Smooth muscle cell (in vitro differentiated cells): ENCODE measurements around the gene CASP10. TPM values are rescaled to one million over a fixed set of nuclear protein-coding genes. Genes with fewer than 3 reads are reported as not detected.

Experiments used
- DNase-seq: peaks from one replicate; lab custom pipeline; 2025; ENCODE audit not compliant: unreplicated experiment; lab: John Stamatoyannopoulos, UW
- H2AFZ ChIP-seq: fragments of 200-600 bp; sonication (generic); 2 replicates; pipeline ENCODE4 v1.6.0; 2016; ENCODE audit warnings: antibody characterized with exemption, low read depth, mild to moderate bottlenecking
- H3F3A ChIP-seq: fragments of 200-600 bp; sonication (generic); 2 replicates; pipeline ENCODE4 v1.6.0; 2017; ENCODE audit warnings: antibody characterized with exemption, low read depth
- H3K27ac ChIP-seq: fragments of 200-600 bp; sonication (generic); 2 replicates; pipeline ENCODE4 v1.5.1; 2016; ENCODE audit warnings: low read depth, mild to moderate bottlenecking
- H3K27me3 ChIP-seq: fragments of 200-600 bp; sonication (generic); 2 replicates; pipeline ENCODE4 v1.6.1; 2016; ENCODE audit warnings: low read depth, mild to moderate bottlenecking
- H3K36me3 ChIP-seq: fragments of 200-600 bp; sonication (generic); 2 replicates; pipeline ENCODE4 v1.5.1; 2016; ENCODE audit warnings: low read depth
- H3K4me1 ChIP-seq: fragments of 200-600 bp; sonication (generic); 2 replicates; pipeline ENCODE4 v1.5.1; 2016; ENCODE audit warnings: low read depth
- H3K4me2 ChIP-seq: fragments of 200-600 bp; sonication (generic); 2 replicates; pipeline ENCODE4 v1.6.0; 2016; ENCODE audit warnings: mild to moderate bottlenecking
- H3K4me3 ChIP-seq: fragments of 200-600 bp; sonication (generic); 2 replicates; pipeline ENCODE4 v1.5.1; 2016; ENCODE audit warnings: mild to moderate bottlenecking
- H3K79me2 ChIP-seq: fragments of 200-600 bp; sonication (generic); 2 replicates; pipeline ENCODE4 v1.6.0; 2016; ENCODE audit warnings: low read depth, mild to moderate bottlenecking
- H3K9ac ChIP-seq: fragments of 200-600 bp; sonication (generic); 2 replicates; pipeline ENCODE4 v1.6.0; 2016; ENCODE audit warnings: low read depth
- H3K9me3 ChIP-seq: fragments of 200-600 bp; sonication (generic); replicated peaks from 2 replicates; pipeline ENCODE4 v1.5.1; 2016; ENCODE audit warnings: low read depth
- H4K20me1 ChIP-seq: fragments of 200-600 bp; sonication (generic); 2 replicates; pipeline ENCODE4 v1.6.0; 2016; ENCODE audit warnings: low read depth
- CTCF ChIP-seq: fragments of 200-600 bp; sonication (generic); IDR thresholded peaks from 2 replicates; pipeline ENCODE4 v1.5.1; 2017; ENCODE audit warnings: borderline replicate concordance, mild to moderate bottlenecking, antibody characterized with exemption; ENCODE audit not compliant: insufficient read depth, poor library complexity, severe bottlenecking
- WGBS: methylation state at CpG from one replicate; pipeline ENCODE4 v1.1.7; 2016; ENCODE audit warnings: low lambda C conversion rate; 5-methylcytosine and 5-hydroxymethylcytosine counted together
- polyA plus RNA-seq: library from polyadenylated mRNA; unstranded; fragments of >200 nt; fragmentation: Nextera tagmentation; extraction: Ambion mirVana; gene quantifications from 2 replicates; pipeline ENCODE4 v1.2.1, GENCODE V29; 2016
- total RNA-seq: library from RNA; depleted of rRNA; stranded (reverse); fragments of >200 nt; gene quantifications from 2 replicates; pipeline ENCODE4 v1.2.3, GENCODE V29; 2014

CASP10 gene
- total and polyA plus RNA-seq, 2 experiments from 2014 or later, result 0.36 to 1.1 TPM

- no peak for DNase-seq
- Histone ChIP-seq H3K79me2 (no peaks in the 10 kb centered on the region), H3K4me1 (peaks cover 10% of the 10 kb centered on the region), H3K27me3 (no peaks in the 10 kb centered on the region), H3K9ac (no peak overlapping the region), H3K9me3 (no peaks in the 10 kb centered on the region), H3K36me3 (no peaks in the 10 kb centered on the region), H3F3A (no peaks in the 10 kb centered on the region), H3K4me3 (no peak overlapping the region), H2AFZ (no peak overlapping the region), H4K20me1 (no peaks in the 10 kb centered on the region), H3K4me2 (no peak overlapping the region), H3K27ac (no peak overlapping the region)
- WGBS, result 92% methylated on average over 6 of the region's 6 CpGs
- no peak for TF ChIP-seq CTCF
These were observed 26.9 kb upstream of the CASP10 start for GRCh38 chr2:201156036-201156435.

- Histone ChIP-seq H3K79me2 (no peaks in the 10 kb centered on the region), H3K4me3 (no peak overlapping the region), H3K27ac (no peak overlapping the region), H4K20me1 (no peaks in the 10 kb centered on the region), H3K9ac (no peak overlapping the region), H3K36me3 (no peaks in the 10 kb centered on the region), H3F3A (no peaks in the 10 kb centered on the region), H3K4me1 (peaks cover 4% of the 10 kb centered on the region), H3K27me3 (no peaks in the 10 kb centered on the region), H3K4me2 (no peak overlapping the region), H2AFZ (no peak overlapping the region), H3K9me3 (no peaks in the 10 kb centered on the region)
- DNase-seq, result no peak
- TF ChIP-seq CTCF, result no peak
- WGBS, result 100% methylated on average over 1 of the region's 1 CpG
These were observed 26.3 kb upstream of the CASP10 start for GRCh38 chr2:201156640-201157039.

- TF ChIP-seq CTCF, result no peak
- no peaks in the 10 kb centered on the region for H3K9me3 ChIP-seq
- H3K4me3 ChIP-seq, result no peak overlapping the region
- H4K20me1 ChIP-seq, result no peaks in the 10 kb centered on the region
- no peaks in the 10 kb centered on the region for H3K79me2 ChIP-seq
- H3K4me2 ChIP-seq, result no peak overlapping the region
- peaks cover 2% of the 10 kb centered on the region for H3K36me3 ChIP-seq
- peak overlapping the region; percentile 12 for H2AFZ ChIP-seq
- no peaks in the 10 kb centered on the region for H3F3A ChIP-seq
- H3K4me1 ChIP-seq, result no peaks in the 10 kb centered on the region
- no peaks in the 10 kb centered on the region for H3K27me3 ChIP-seq
- DNase-seq, result no peak
- H3K9ac ChIP-seq, result peak overlapping the region; percentile 0
- 86% methylated on average over 4 of the region's 4 CpGs for WGBS
- peak overlapping the region; percentile 54 for H3K27ac ChIP-seq
These were observed 25.2 kb upstream of the CASP10 start for GRCh38 chr2:201157694-201158093.

GRCh38 chr2:201158111-201158929 is 24.6 kb upstream of the CASP10 start:
- no peaks in the 10 kb centered on the region for H3K9me3 ChIP-seq
- H3K27ac ChIP-seq, result peak overlapping the region; percentile 54
- H4K20me1 ChIP-seq, result no peaks in the 10 kb centered on the region
- no peak overlapping the region for H3K4me2 ChIP-seq
- no peaks in the 10 kb centered on the region for H3F3A ChIP-seq
- H2AFZ ChIP-seq, result peak overlapping the region; percentile 12
- 52% methylated on average over 5 of the region's 5 CpGs for WGBS
- H3K4me1 ChIP-seq, result no peaks in the 10 kb centered on the region
- peak overlapping the region; percentile 0 for H3K9ac ChIP-seq
- no peaks in the 10 kb centered on the region for H3K27me3 ChIP-seq
- DNase-seq, result peak; percentile 4
- TF ChIP-seq CTCF, result peak; percentile 64
- H3K36me3 ChIP-seq, result peaks cover 2% of the 10 kb centered on the region
- no peak overlapping the region for H3K4me3 ChIP-seq
- H3K79me2 ChIP-seq, result no peaks in the 10 kb centered on the region
